Measurements from ENCODE around the gene IL20RB. TPM values are rescaled to one million over a fixed set of nuclear protein-coding genes. Genes with fewer than 3 reads are reported as not detected.
"Not testable (repeated sequence)": the region's sequence is repeated elsewhere in the genome, so short reads cannot be mapped to it uniquely, and the experiment has no call there.

IL20RB gene
- total and polyA plus RNA-seq, 5 donors from 2014 or later = 0.23 to 2.8 (median 0.51) TPM; not detected in 1

DNA sequence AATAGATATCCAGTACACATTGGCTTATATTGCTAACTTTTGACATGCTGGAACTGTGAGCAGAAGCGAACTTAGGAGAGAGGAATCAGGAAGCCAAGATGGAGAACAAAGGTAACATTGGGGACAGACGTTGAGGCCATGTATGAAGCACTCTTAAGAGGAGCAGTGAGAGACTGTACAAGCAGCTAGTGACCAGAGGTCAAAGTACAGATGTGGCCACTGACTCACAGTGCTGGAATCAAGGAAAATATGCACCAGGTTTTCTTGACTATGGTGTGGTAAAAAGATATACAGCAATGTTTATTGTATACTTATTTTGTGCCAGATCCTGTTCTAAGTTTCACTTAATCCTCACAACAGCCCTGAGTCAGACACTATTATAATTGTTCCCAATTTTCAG is 2.0 kb upstream of the IL20RB start:
- peaks cover 6% of the 10 kb centered on the region for H3K36me3 Mint-ChIP-seq
- peak overlapping the region in 2 of 3 donors; percentile 21 to 37 for H3K27ac Mint-ChIP-seq
- Histone ChIP-seq H3K27me3 (ENCODE audit: control insufficient read depth, insufficient read depth, low read length) (no peaks in the 10 kb centered on the region), H3K9me3 (ENCODE audit: control insufficient read depth in 2 of 2, low read length in 2 of 2) (no peaks in the 10 kb centered on the region), H3K4me3 (ENCODE audit: low read depth, low read length) (no peak overlapping the region), H3K36me3 (ENCODE audit: control insufficient read depth, insufficient read depth, low read length) (no peaks in the 10 kb centered on the region), H3K27ac (ENCODE audit: insufficient read depth, low read length, poor library complexity, severe bottlenecking) (no peak overlapping the region), H3K4me1 (ENCODE audit: control insufficient read depth, insufficient read depth, low read length, poor library complexity, severe bottlenecking) (no peaks in the 10 kb centered on the region)
- peaks cover 0 to 1% (median 0%) of the 10 kb centered on the region in 7 donors for H3K9me3 Mint-ChIP-seq
- no peaks in the 10 kb centered on the region for H3K27me3 Mint-ChIP-seq
- H3K4me3 Mint-ChIP-seq = no peak overlapping the region
- DNase-seq (no peak), ATAC-seq (ENCODE audit: low read depth in 2 of 2) (no peak)
- H3K4me1 Mint-ChIP-seq = peaks cover 4 to 26% (median 21%) of the 10 kb centered on the region in 4 donors

GRCh38 chr3:136956971-136957370 is 812 bp upstream of the IL20RB start:
- ATAC-seq (ENCODE audit: low read depth in 2 of 2) = no peak
- no peaks in the 10 kb centered on the region for H3K4me1 ChIP-seq (ENCODE audit: control insufficient read depth, insufficient read depth, low read length, poor library complexity, severe bottlenecking)
- no peak overlapping the region for H3K4me3 Mint-ChIP-seq
- no peak for DNase-seq
- H3K27me3 ChIP-seq (ENCODE audit: control insufficient read depth, insufficient read depth, low read length) = no peaks in the 10 kb centered on the region
- H3K4me1 Mint-ChIP-seq = peaks cover 4 to 24% (median 21%) of the 10 kb centered on the region in 4 donors
- H3K4me3 ChIP-seq (ENCODE audit: low read depth, low read length) = no peak overlapping the region
- H3K36me3 Mint-ChIP-seq = peaks cover 6% of the 10 kb centered on the region
- H3K36me3 ChIP-seq (ENCODE audit: control insufficient read depth, insufficient read depth, low read length) = no peaks in the 10 kb centered on the region
- no peak overlapping the region for H3K27ac ChIP-seq (ENCODE audit: insufficient read depth, low read length, poor library complexity, severe bottlenecking)
- H3K9me3 ChIP-seq (ENCODE audit: control insufficient read depth in 2 of 2, low read length in 2 of 2) = no peaks in the 10 kb centered on the region
- H3K27ac Mint-ChIP-seq = peak overlapping the region in 1 of 3 donors; percentile 15
- peaks cover 0 to 1% (median 0%) of the 10 kb centered on the region in 7 donors for H3K9me3 Mint-ChIP-seq
- no peaks in the 10 kb centered on the region for H3K27me3 Mint-ChIP-seq

- Histone ChIP-seq H3K4me1 (ENCODE audit: control insufficient read depth, insufficient read depth, low read length, poor library complexity, severe bottlenecking) (no peaks in the 10 kb centered on the region), H3K27me3 (ENCODE audit: control insufficient read depth, insufficient read depth, low read length) (no peaks in the 10 kb centered on the region), H3K4me3 (ENCODE audit: low read depth, low read length) (no peak overlapping the region), H3K36me3 (ENCODE audit: control insufficient read depth, insufficient read depth, low read length) (no peaks in the 10 kb centered on the region), H3K9me3 (ENCODE audit: control insufficient read depth in 2 of 2, low read length in 2 of 2) (no peaks in the 10 kb centered on the region), H3K27ac (ENCODE audit: insufficient read depth, low read length, poor library complexity, severe bottlenecking) (no peak overlapping the region)
- Mint-ChIP-seq H3K9me3 (peaks cover 0 to 1% (median 0%) of the 10 kb centered on the region in 7 donors), H3K27me3 (no peaks in the 10 kb centered on the region), H3K27ac (peak overlapping the region in 1 of 3 donors; percentile 74), H3K4me1 (peaks cover 4 to 24% (median 19%) of the 10 kb centered on the region in 4 donors), H3K4me3 (no peak overlapping the region), H3K36me3 (peaks cover 6% of the 10 kb centered on the region)
- no peak for ATAC-seq (ENCODE audit: low read depth in 2 of 2)
- DNase-seq = no peak
These were observed 1.2 kb downstream of the IL20RB start for GRCh38 chr3:136958939-136959338.

DNA sequence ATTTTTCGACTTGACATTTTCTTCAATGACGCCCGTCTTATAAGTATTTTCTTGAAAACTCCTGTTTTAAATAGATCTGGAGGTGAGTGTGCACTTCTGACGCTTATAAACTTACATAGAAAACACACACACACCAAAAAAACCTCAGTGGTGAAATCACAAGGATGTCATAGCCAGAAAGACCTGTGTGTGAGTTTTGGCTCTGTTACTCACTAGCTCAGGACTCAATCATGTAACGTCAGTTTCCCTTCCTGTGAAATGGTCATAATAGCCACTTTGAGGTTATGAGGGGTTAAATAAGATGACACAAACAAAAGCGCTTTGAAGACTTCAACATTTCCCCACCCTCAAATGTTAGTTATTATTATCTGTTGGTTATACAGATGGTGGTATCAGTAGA is 1.8 kb downstream of the IL20RB start:
- Histone ChIP-seq H3K27me3 (ENCODE audit: control insufficient read depth, insufficient read depth, low read length) (no peaks in the 10 kb centered on the region), H3K27ac (ENCODE audit: insufficient read depth, low read length, poor library complexity, severe bottlenecking) (no peak overlapping the region), H3K4me1 (ENCODE audit: control insufficient read depth, insufficient read depth, low read length, poor library complexity, severe bottlenecking) (no peaks in the 10 kb centered on the region), H3K36me3 (ENCODE audit: control insufficient read depth, insufficient read depth, low read length) (no peaks in the 10 kb centered on the region), H3K9me3 (ENCODE audit: control insufficient read depth in 2 of 2, low read length in 2 of 2) (no peaks in the 10 kb centered on the region), H3K4me3 (ENCODE audit: low read depth, low read length) (no peak overlapping the region)
- peaks cover 0 to 1% (median 0%) of the 10 kb centered on the region in 7 donors for H3K9me3 Mint-ChIP-seq
- ATAC-seq (ENCODE audit: low read depth in 2 of 2) (no peak), DNase-seq (no peak)
- peaks cover 4 to 19% (median 15%) of the 10 kb centered on the region in 4 donors for H3K4me1 Mint-ChIP-seq
- no peak overlapping the region for H3K27ac Mint-ChIP-seq
- H3K4me3 Mint-ChIP-seq = no peak overlapping the region
- peaks cover 6% of the 10 kb centered on the region for H3K36me3 Mint-ChIP-seq
- H3K27me3 Mint-ChIP-seq = no peaks in the 10 kb centered on the region

GRCh38 chr3:136960838-136961836 is 3.4 kb downstream of the IL20RB start:
- ATAC-seq (ENCODE audit: low read depth in 2 of 2) = no peak
- H3K4me1 ChIP-seq (ENCODE audit: control insufficient read depth, insufficient read depth, low read length, poor library complexity, severe bottlenecking) = no peaks in the 10 kb centered on the region
- H3K36me3 ChIP-seq (ENCODE audit: control insufficient read depth, insufficient read depth, low read length) = no peaks in the 10 kb centered on the region
- no peak overlapping the region for H3K4me3 ChIP-seq (ENCODE audit: low read depth, low read length)
- Mint-ChIP-seq H3K4me3 (no peak overlapping the region), H3K4me1 (peaks cover 0 to 9% (median 5%) of the 10 kb centered on the region in 4 donors), H3K27ac (peak overlapping the region in 1 of 3 donors; percentile 55), H3K36me3 (peaks cover 6% of the 10 kb centered on the region), H3K9me3 (peaks cover 0 to 1% (median 0%) of the 10 kb centered on the region in 7 donors), H3K27me3 (no peaks in the 10 kb centered on the region)
- no peak overlapping the region for H3K27ac ChIP-seq (ENCODE audit: insufficient read depth, low read length, poor library complexity, severe bottlenecking)
- DNase-seq = no peak
- no peaks in the 10 kb centered on the region for H3K9me3 ChIP-seq (ENCODE audit: control insufficient read depth in 2 of 2, low read length in 2 of 2)
- no peaks in the 10 kb centered on the region for H3K27me3 ChIP-seq (ENCODE audit: control insufficient read depth, insufficient read depth, low read length)

DNA sequence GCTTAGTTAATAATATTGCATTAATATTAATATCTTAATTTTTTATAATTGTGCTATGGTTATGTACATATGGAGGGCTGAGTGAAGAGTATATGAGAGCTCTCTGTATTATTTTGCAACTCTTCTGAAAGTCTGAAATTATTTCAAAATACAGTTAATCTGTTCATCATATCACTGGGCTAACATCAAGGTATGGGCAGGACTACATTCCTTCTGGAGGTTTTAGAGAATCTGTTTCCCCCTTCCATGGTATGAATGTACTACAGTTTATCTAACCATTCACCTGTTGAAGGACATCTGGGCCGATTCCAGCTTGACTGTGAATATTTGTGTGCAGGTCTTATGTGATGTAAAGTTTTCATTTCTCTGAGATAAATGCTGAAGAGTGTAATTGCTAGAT is 5.1 kb downstream of the IL20RB start:
- Histone ChIP-seq H3K36me3 (ENCODE audit: control insufficient read depth, insufficient read depth, low read length) (no peaks in the 10 kb centered on the region), H3K9me3 (ENCODE audit: control insufficient read depth in 2 of 2, low read length in 2 of 2) (no peaks in the 10 kb centered on the region), H3K4me3 (ENCODE audit: low read depth, low read length) (no peak overlapping the region), H3K4me1 (ENCODE audit: control insufficient read depth, insufficient read depth, low read length, poor library complexity, severe bottlenecking) (no peaks in the 10 kb centered on the region), H3K27ac (ENCODE audit: insufficient read depth, low read length, poor library complexity, severe bottlenecking) (no peak overlapping the region), H3K27me3 (ENCODE audit: control insufficient read depth, insufficient read depth, low read length) (no peaks in the 10 kb centered on the region)
- DNase-seq = no peak
- Mint-ChIP-seq H3K4me3 (no peak overlapping the region), H3K36me3 (peaks cover 6% of the 10 kb centered on the region), H3K27me3 (no peaks in the 10 kb centered on the region), H3K27ac (no peak overlapping the region), H3K9me3 (no peaks in the 10 kb centered on the region), H3K4me1 (peaks cover 0 to 6% (median 3%) of the 10 kb centered on the region in 4 donors)
- no peak for ATAC-seq (ENCODE audit: low read depth in 2 of 2)

DNA sequence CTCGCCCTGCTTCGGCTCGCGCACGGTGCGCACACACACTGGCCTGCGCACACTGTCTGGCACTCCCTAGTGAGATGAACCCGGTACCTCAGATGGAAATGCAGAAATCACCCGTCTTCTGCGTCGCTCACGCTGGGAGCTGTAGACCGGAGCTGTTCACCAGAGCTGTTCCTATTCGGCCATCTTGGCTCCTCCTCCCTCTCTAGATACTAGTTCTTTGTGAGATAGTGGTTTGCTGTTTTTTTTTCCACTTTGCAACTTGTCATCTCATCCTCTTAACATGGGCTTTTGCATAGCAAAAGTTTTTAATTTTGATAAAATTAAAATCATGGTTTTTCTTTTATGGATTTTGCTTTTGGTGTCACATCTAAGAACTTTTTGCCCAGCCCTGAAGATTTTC is 11.8 kb downstream of the IL20RB start:
- H3K4me3 Mint-ChIP-seq, H3K27me3 Mint-ChIP-seq, H3K27ac Mint-ChIP-seq: not testable (repeated sequence)

More for the DNA sequence above, 11.8 kb downstream of the IL20RB start:
- H3K9me3 ChIP-seq (ENCODE audit: control insufficient read depth in 2 of 2, low read length in 2 of 2); H3K9me3 Mint-ChIP-seq; H3K4me1 ChIP-seq (ENCODE audit: control insufficient read depth, insufficient read depth, low read length, poor library complexity, severe bottlenecking); H3K36me3 ChIP-seq (ENCODE audit: control insufficient read depth, insufficient read depth, low read length); DNase-seq; H3K4me3 ChIP-seq (ENCODE audit: low read depth, low read length); H3K4me1 Mint-ChIP-seq; H3K36me3 Mint-ChIP-seq; ATAC-seq (ENCODE audit: low read depth in 2 of 2); H3K27ac ChIP-seq (ENCODE audit: insufficient read depth, low read length, poor library complexity, severe bottlenecking); H3K27me3 ChIP-seq (ENCODE audit: control insufficient read depth, insufficient read depth, low read length): not testable (repeated sequence)

Measured in CD4-positive, CD25-positive, alpha-beta regulatory T cell (primary cell).